ENCODE results near the gene DAAM1. TPM values are rescaled to one million over a fixed set of nuclear protein-coding genes. Genes with fewer than 3 reads are reported as not detected.

The DAAM1 gene
- total RNA-seq, 1 donor from 2014 or later, result 67.6 TPM

DNA sequence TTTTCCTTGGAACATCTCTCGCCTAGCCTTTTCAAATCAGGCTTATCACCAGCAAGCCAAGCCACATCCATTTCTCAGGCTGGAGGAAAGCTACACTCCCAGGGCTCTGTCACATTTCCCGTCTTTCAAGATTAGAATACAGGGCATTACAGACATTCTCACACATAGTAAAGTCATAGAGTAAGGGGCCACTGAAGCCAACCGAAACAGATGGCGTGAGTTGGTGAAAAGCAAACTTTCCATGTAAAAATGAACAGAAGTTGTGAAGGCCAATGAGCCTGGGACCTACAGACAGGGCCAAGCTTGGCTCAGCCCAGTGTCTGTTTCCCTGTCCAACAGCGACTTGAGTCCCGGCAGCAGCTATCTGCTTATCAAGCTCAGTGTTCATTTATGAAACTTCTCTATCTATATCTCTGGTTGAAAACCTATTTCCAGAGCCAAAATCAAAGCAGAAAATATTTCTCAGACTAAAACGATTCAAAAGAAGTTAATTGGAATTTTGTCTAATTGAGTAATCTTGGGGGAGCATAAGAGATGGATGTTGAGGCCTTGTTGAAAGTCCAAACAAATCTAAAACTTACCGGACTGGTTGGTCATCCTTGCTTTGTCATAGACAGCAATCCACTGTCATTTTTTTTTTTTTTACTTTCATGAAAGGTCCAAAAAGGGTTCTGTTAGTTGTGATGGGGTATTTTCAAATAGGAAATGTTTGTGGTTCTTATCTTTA lies 105.6 kb downstream of the DAAM1 start:
- Histone ChIP-seq H3K27me3 (no peaks in the 10 kb centered on the region), H3K4me3 (no peak overlapping the region), H3K27ac (peak overlapping the region; percentile 75 to 76), H3K9me3 (no peaks in the 10 kb centered on the region), H3K4me1 (peaks cover 7 to 25% of the 10 kb centered on the region in 2 donors), H3K36me3 (peaks cover 0 to 13% of the 10 kb centered on the region in 2 donors)
- no peak for DNase-seq (ENCODE audit: low spot score in 2 of 2)
- intact Hi-C loops (cut with DNase I), result no loop called here
- TF ChIP-seq, protein P1, sequence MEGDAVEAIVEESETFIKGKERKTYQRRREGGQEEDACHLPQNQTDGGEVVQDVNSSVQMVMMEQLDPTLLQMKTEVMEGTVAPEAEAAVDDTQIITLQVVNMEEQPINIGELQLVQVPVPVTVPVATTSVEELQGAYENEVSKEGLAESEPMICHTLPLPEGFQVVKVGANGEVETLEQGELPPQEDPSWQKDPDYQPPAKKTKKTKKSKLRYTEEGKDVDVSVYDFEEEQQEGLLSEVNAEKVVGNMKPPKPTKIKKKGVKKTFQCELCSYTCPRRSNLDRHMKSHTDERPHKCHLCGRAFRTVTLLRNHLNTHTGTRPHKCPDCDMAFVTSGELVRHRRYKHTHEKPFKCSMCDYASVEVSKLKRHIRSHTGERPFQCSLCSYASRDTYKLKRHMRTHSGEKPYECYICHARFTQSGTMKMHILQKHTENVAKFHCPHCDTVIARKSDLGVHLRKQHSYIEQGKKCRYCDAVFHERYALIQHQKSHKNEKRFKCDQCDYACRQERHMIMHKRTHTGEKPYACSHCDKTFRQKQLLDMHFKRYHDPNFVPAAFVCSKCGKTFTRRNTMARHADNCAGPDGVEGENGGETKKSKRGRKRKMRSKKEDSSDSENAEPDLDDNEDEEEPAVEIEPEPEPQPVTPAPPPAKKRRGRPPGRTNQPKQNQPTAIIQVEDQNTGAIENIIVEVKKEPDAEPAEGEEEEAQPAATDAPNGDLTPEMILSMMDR (IDR thresholded peaks at IDR 0.05), result no peak

DNA sequence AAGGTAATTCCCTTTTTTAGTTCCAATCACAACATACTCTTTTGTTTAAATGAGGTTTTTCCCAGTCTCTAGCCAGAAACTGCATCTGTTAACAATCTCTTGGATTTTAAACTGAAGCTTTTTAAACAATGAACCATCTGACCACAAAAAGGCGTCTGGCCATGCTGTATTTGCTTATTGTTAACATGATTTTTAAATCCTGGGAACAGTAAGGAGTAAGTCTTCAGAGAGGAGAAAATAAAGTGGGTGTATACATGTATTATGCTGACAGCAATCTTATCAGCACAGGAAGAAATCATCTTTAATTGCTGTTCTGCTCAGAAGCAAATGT lies 106.2 kb downstream of the DAAM1 start:
- no peaks in the 10 kb centered on the region for H3K9me3 ChIP-seq
- peaks cover 7 to 25% of the 10 kb centered on the region in 2 donors for H3K4me1 ChIP-seq
- TF ChIP-seq, protein P1 (IDR thresholded peaks at IDR 0.05), result no peak
- no peaks in the 10 kb centered on the region for H3K27me3 ChIP-seq
- H3K4me3 ChIP-seq, result no peak overlapping the region
- no peak for DNase-seq (ENCODE audit: low spot score in 2 of 2)
- peak overlapping the region; percentile 75 to 76 for H3K27ac ChIP-seq
- intact Hi-C loops (cut with DNase I), result no loop called here
- H3K36me3 ChIP-seq, result peaks cover 0 to 13% of the 10 kb centered on the region in 2 donors

DNA sequence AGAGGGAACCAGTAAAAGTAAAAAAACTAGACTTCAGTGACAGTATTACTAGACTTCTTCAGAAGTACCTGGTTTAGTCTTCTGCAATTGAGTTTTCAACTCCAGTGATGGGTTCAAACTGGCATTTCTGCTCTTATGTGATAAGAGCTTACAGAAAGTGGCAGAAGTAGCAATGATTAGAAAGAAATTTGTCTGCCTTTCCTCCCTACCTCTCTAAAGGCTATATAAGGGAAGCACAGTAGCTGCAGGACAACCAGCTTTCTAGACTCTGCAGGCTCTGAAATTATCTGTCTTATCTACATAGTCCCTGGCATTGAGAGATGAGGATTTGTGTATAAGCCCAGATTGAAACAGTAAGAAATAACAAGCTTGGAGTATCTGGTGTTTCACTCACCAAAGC lies 107.5 kb downstream of the DAAM1 start:
- TF ChIP-seq, protein P1 (IDR thresholded peaks at IDR 0.05), result no peak
- Histone ChIP-seq H3K36me3 (peaks cover 0 to 13% of the 10 kb centered on the region in 2 donors), H3K4me1 (peaks cover 7 to 25% of the 10 kb centered on the region in 2 donors), H3K27ac (peak overlapping the region; percentile 75 to 76), H3K4me3 (no peak overlapping the region), H3K27me3 (no peaks in the 10 kb centered on the region), H3K9me3 (no peaks in the 10 kb centered on the region)
- intact Hi-C loops (cut with DNase I), result no loop called here
- DNase-seq (ENCODE audit: low spot score in 2 of 2), result no peak

DNA sequence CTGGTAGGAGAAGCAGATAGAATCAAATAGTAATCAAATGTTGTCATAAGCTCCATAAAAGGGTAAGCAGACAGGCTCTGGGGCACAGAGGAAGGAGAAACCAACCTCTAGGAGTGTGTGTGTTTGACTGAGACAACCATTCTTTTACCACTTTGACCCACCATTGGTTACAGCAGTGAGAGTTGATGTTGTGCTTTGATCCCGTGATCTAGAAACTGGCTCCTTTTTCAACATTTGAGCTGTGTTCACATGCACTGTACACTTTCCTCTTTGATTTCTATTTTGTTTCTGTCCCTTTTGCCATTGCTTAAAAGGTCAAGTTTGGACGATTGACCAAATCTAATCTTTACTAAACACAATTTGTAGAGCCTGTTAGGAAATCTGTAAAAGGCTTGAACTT lies 108.0 kb downstream of the DAAM1 start:
- Histone ChIP-seq H3K27ac (peak overlapping the region; percentile 75 to 76), H3K27me3 (no peaks in the 10 kb centered on the region), H3K36me3 (peaks cover 0 to 7% of the 10 kb centered on the region in 2 donors), H3K4me3 (no peak overlapping the region), H3K9me3 (no peaks in the 10 kb centered on the region), H3K4me1 (peaks cover 7 to 25% of the 10 kb centered on the region in 2 donors)
- TF ChIP-seq, protein P1 (IDR thresholded peaks at IDR 0.05), result no peak
- intact Hi-C loops (cut with DNase I), result no loop called here
- DNase-seq (ENCODE audit: low spot score in 2 of 2), result no peak

DNA sequence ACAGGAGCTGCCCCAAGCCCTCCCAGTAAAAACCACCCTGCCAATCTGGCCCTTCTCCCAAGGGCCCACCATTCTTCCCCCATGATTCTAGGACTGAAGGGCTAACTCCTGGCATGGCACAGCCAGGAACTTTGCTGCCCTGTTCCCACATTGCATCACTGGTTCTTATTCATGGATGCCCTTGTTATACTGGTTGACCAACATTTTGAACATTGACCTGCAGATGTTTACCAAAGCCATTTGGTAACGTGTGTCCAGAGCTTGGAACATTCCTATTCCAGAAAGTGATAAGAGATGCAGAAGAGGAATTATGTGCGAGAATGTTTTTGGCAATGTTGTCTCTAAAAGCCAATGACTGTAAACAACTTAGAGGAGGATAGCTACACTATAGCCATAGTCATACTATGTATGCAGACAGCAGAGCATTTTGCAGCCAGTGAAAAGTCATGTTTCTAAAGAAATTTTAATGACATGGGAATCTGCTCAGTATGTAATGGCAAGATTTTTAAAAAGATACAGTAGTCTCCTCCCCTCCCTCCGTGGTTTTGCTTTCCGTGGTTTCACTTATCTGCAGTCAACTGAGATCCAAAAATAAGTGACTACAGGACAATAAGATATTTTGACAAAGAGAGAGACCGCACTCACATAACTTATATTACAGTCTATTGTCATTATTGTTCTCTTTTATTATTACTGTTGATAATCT lies 108.8 kb downstream of the DAAM1 start:
- intact Hi-C loops (cut with DNase I), result no loop called here
- Histone ChIP-seq H3K27ac (peak overlapping the region; percentile 23 to 75), H3K36me3 (peaks cover 0 to 3% of the 10 kb centered on the region in 2 donors), H3K27me3 (no peaks in the 10 kb centered on the region), H3K4me3 (no peak overlapping the region), H3K9me3 (no peaks in the 10 kb centered on the region), H3K4me1 (peaks cover 7 to 27% of the 10 kb centered on the region in 2 donors)
- DNase-seq (ENCODE audit: low spot score in 2 of 2), result no peak
- TF ChIP-seq, protein P1 (IDR thresholded peaks at IDR 0.05), result no peak
